GM12865 (cell line): Measurements from ENCODE around the gene TMEM147.
A peak's percentile ranks its signal among the peaks of the same experiment; 100 is the strongest.

ENCODE experiments used
- DNase-seq: peaks from one replicate; pipeline ENCODE4 v3.0.0; 2010; ENCODE audit warnings: low read depth
- H3K4me3 ChIP-seq: 2 replicates; pipeline ENCODE4 v1.5.1; 2011; ENCODE audit warnings: mild to moderate bottlenecking, low read depth, low read length, control low read depth
- CTCF ChIP-seq: IDR thresholded peaks from 2 replicates; pipeline ENCODE4 v1.5.1; 2011; ENCODE audit warnings: low read length, control low read depth, low read depth, inconsistent platforms; ENCODE audit not compliant: insufficient read depth; ENCODE audit errors: missing control alignments

Gene TMEM147

GRCh38 chr19:35571406-35571965 lies 26.1 kb downstream of the TMEM147 start:
- no peak for TF ChIP-seq CTCF
- DNase-seq, result no peak
- H3K4me3 ChIP-seq, result no peak overlapping the region

DNA sequence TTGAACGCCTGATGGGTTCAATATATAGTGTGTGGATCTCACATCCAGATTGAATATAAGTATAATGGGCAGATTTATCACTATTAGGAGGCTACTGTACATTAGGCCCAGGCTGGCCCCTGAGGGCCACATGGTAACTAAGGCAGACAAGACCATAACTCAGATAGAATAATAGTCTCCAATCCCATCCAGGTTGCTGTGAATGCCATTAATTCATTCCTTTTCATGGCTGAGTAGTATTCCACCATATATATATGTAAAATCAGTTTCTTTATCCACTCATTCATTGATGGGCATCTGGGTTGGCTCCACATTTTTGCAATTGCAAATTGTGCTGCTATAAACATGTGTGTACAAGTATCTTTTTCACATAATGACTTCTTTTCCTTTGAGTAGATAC lies 32.5 kb downstream of the TMEM147 start:
- no peak for TF ChIP-seq CTCF
- no peak overlapping the region for H3K4me3 ChIP-seq
- DNase-seq, result no peak

DNA sequence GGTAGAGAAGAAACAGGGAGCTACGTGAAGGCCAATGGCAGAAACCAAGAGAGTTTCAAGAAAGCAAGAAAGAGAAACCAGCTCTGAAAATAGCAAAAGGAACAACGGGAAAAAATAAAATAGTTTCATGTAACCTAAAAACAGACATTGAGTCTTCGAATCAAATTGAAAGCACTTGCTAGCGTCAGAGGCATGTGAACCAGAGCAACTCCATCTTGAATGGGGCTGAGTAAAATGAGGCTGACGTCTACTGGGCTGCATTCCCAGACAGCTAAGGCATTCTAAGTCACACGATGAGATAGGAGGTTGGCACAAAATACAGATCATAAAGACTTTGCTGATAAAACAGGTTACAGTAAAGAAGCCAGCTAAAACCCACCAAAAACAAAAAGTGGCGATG lies 33.3 kb downstream of the TMEM147 start:
- DNase-seq, result no peak
- no peak for TF ChIP-seq CTCF
- H3K4me3 ChIP-seq, result no peak overlapping the region

DNA sequence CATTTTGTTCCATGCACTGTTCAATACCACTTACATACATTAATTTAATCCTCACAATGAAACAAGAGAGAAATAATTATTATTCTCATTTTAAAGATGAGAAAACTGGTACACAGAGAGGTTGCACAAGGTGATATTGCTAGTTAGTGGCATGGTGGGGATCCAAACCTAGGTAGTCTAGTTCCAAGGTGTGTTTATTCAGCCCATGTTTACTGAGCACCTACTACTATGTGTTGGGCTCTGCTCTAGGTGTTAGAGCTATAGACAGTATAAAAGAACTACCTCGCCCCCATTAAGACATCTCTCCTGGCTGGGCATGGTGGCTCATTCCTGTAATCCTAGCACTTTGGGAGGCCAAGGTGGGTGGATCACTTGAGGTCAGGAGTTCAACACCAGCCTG lies 37.3 kb downstream of the TMEM147 start:
- TF ChIP-seq CTCF, result no peak
- no peak overlapping the region for H3K4me3 ChIP-seq
- no peak for DNase-seq

DNA sequence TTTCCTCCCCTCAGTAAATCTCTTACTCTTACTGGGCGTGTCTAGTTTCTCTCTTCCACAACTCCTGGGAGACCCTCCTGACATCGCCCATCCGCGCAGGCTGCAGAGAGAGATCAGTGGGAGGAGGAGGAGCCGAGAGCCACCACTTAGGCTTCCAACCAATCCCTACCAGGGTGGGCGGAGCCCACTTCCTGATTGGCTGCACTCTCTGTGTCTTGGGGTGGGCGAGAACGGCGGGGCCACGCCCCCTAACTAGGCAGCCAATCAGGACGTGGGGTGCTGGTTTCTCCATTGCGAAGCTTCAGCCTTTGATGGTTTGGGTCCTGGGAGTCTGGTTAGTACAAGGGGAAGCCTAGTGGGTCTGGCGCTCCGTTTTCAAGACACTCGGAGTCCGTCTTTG lies 40.4 kb downstream of the TMEM147 start, which contains the start of gene PMIS2:
Gene PMIS2, plus strand, starts transcription at position 326 of the 400 bp plus-strand sequence. CDS start 87 bp downstream, outside the sequence.
- DNase-seq, result peak; percentile 21
- TF ChIP-seq CTCF, result no peak
- H3K4me3 ChIP-seq, result no peak within 1 kb of the TSS

DNA sequence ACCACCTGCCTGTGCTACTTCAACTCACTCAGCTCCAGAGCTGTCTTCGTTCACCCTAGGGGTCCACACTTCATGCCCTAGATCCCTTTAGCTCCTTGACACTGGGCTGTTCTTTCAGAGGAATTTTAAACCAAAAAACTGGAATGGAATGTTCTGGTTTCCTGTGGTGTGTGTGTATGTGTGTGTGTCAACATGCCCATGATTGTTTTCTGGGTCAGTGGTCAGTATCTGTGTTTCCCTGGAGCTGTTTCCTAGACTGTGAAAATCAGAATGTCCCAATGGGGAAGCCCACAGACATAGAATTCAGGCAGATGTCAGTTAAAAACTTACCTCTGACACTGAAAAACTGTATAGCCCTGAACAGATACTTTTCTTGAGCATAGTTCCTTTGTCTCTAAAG lies 41.9 kb downstream of the TMEM147 start:
- TF ChIP-seq CTCF, result no peak
- no peak overlapping the region for H3K4me3 ChIP-seq
- no peak for DNase-seq

- no peak for TF ChIP-seq CTCF
- DNase-seq, result no peak
These were observed 45.4 kb downstream of the TMEM147 start for GRCh38 chr19:35590875-35591274.

More at GRCh38 chr19:35590875-35591274, 45.4 kb downstream of the TMEM147 start:
- no peak overlapping the region for H3K4me3 ChIP-seq
